Effector memory CD8-positive, alpha-beta T cell (primary cell): ENCODE data around the gene ERICH4.
A peak's percentile ranks its signal among the peaks of the same experiment; 100 is the strongest.
"Not testable (repeated sequence)": the region's sequence is repeated elsewhere in the genome, so short reads cannot be mapped to it uniquely, and the experiment has no call there.

Experiments used
- ATAC-seq: fragments of 150-1000 bp; cut with Tn5 transposase; replicated peaks from 2 replicates; pipeline ENCODE4 v1.10.0; 2021; ENCODE audit warnings: mild to moderate bottlenecking, moderate library complexity
- DNase-seq, 3 experiments: peaks; one replicate each; pipeline ENCODE4 v3.0.0; 2021
- H3K27ac Mint-ChIP-seq, 2 donors: one replicate each; pipeline ENCODE4 v1.8.0; 2022; ENCODE audit warnings: mild to moderate bottlenecking in 2 of 2, mixed read lengths in 2 of 2, moderate library complexity in 2 of 2
- H3K27me3 Mint-ChIP-seq, 2 donors: one replicate each; pipeline ENCODE4 v1.8.0; 2022; ENCODE audit warnings: mixed read lengths in 2 of 2
- H3K36me3 Mint-ChIP-seq: one replicate; pipeline ENCODE4 v1.8.0; 2022; ENCODE audit warnings: mild to moderate bottlenecking, moderate library complexity, mixed read lengths; ENCODE audit not compliant: insufficient read depth
- H3K4me1 Mint-ChIP-seq, 2 donors: one replicate each; pipeline ENCODE4 v1.8.0; 2022; ENCODE audit warnings: low read depth in 2 of 2, mixed read lengths in 2 of 2
- H3K4me3 Mint-ChIP-seq, 2 donors: one replicate each; pipeline ENCODE4 v1.8.0; 2022; ENCODE audit warnings: mild to moderate bottlenecking in 2 of 2, mixed read lengths in 2 of 2, moderate library complexity in 2 of 2
- H3K9me3 Mint-ChIP-seq, 2 donors: one replicate each; pipeline ENCODE4 v1.8.0; 2022; ENCODE audit warnings: mixed read lengths in 2 of 2

ERICH4 gene

GRCh38 chr19:41449865-41450178 lies 6.9 kb downstream of the ERICH4 start:
- DNase-seq = no peak
- no peaks in the 10 kb centered on the region for H3K9me3 Mint-ChIP-seq
- H3K27ac Mint-ChIP-seq = peak overlapping the region in 1 of 2 donors; percentile 47
- peaks cover 3% of the 10 kb centered on the region for H3K36me3 Mint-ChIP-seq
- H3K4me1 Mint-ChIP-seq = peaks cover 9 to 10% of the 10 kb centered on the region in 2 donors
- no peak overlapping the region for H3K4me3 Mint-ChIP-seq
- ATAC-seq = no peak
- H3K27me3 Mint-ChIP-seq = peaks cover 19 to 45% of the 10 kb centered on the region in 2 donors

GRCh38 chr19:41452584-41453275 lies 9.8 kb downstream of the ERICH4 start:
- no peak for ATAC-seq
- Mint-ChIP-seq H3K9me3 (no peaks in the 10 kb centered on the region), H3K4me1 (peaks cover 12 to 14% of the 10 kb centered on the region in 2 donors)

GRCh38 chr19:41455936-41456335 lies 13.0 kb downstream of the ERICH4 start:
- ATAC-seq (no peak), DNase-seq (no peak)
- H3K36me3 Mint-ChIP-seq = no peaks in the 10 kb centered on the region
- peaks cover 3 to 5% of the 10 kb centered on the region in 2 donors for H3K4me1 Mint-ChIP-seq
- no peaks in the 10 kb centered on the region for H3K9me3 Mint-ChIP-seq
- peaks cover 23 to 48% of the 10 kb centered on the region in 2 donors for H3K27me3 Mint-ChIP-seq
- no peak overlapping the region for H3K4me3 Mint-ChIP-seq
- H3K27ac Mint-ChIP-seq = no peak overlapping the region

More at GRCh38 chr19:41452584-41453275, 9.8 kb downstream of the ERICH4 start:
- H3K27me3 Mint-ChIP-seq = peaks cover 18 to 36% of the 10 kb centered on the region in 2 donors
- peaks cover 3% of the 10 kb centered on the region for H3K36me3 Mint-ChIP-seq
- H3K27ac Mint-ChIP-seq = no peak overlapping the region
- no peak for DNase-seq
- no peak overlapping the region for H3K4me3 Mint-ChIP-seq

- Mint-ChIP-seq H3K36me3 (no peaks in the 10 kb centered on the region), H3K27ac (no peak overlapping the region), H3K9me3 (no peaks in the 10 kb centered on the region), H3K4me3 (no peak overlapping the region), H3K27me3 (peaks cover 28 to 53% of the 10 kb centered on the region in 2 donors), H3K4me1 (peaks cover 3 to 5% of the 10 kb centered on the region in 2 donors)
- ATAC-seq (no peak), DNase-seq (no peak)
These were observed 13.5 kb downstream of the ERICH4 start for GRCh38 chr19:41456342-41456918.

GRCh38 chr19:41457241-41457640 lies 14.3 kb downstream of the ERICH4 start:
- peak; percentile 66 for ATAC-seq
- Mint-ChIP-seq H3K9me3 (no peaks in the 10 kb centered on the region), H3K4me1 (peaks cover 3 to 5% of the 10 kb centered on the region in 2 donors), H3K27me3 (peaks cover 33 to 61% of the 10 kb centered on the region in 2 donors), H3K4me3 (no peak overlapping the region), H3K36me3 (no peaks in the 10 kb centered on the region), H3K27ac (no peak overlapping the region)
- DNase-seq = no peak

GRCh38 chr19:41462497-41462896 lies 19.5 kb downstream of the ERICH4 start:
- ATAC-seq = no peak
- Mint-ChIP-seq H3K4me3 (no peak overlapping the region), H3K4me1 (peaks cover 0 to 9% of the 10 kb centered on the region in 2 donors), H3K27me3 (peaks cover 73 to 95% of the 10 kb centered on the region in 2 donors), H3K36me3 (no peaks in the 10 kb centered on the region), H3K27ac (no peak overlapping the region), H3K9me3 (no peaks in the 10 kb centered on the region)
- DNase-seq = no peak

- H3K9me3 Mint-ChIP-seq, DNase-seq, H3K4me1 Mint-ChIP-seq, ATAC-seq, H3K36me3 Mint-ChIP-seq: not testable (repeated sequence)
- peak overlapping the region; percentile 7 to 14 for H3K27ac Mint-ChIP-seq
- peak overlapping the region; percentile 46 to 50 for H3K4me3 Mint-ChIP-seq
- H3K27me3 Mint-ChIP-seq = peaks cover 84 to 98% of the 10 kb centered on the region in 2 donors
These were observed 20.6 kb downstream of the ERICH4 start for GRCh38 chr19:41463257-41464256.

- Mint-ChIP-seq H3K4me3 (no peak overlapping the region), H3K36me3 (no peaks in the 10 kb centered on the region), H3K27ac (no peak overlapping the region), H3K9me3 (no peaks in the 10 kb centered on the region), H3K27me3 (peaks cover 69 to 83% of the 10 kb centered on the region in 2 donors), H3K4me1 (no peaks in the 10 kb centered on the region)
- no peak for ATAC-seq
- DNase-seq = no peak
These were observed 33.6 kb downstream of the ERICH4 start for GRCh38 chr19:41476583-41476982.

GRCh38 chr19:41478171-41478570 lies 35.2 kb downstream of the ERICH4 start:
- DNase-seq (no peak), ATAC-seq (no peak)
- Mint-ChIP-seq H3K9me3 (no peaks in the 10 kb centered on the region), H3K27me3 (peaks cover 67 to 83% of the 10 kb centered on the region in 2 donors), H3K4me1 (no peaks in the 10 kb centered on the region), H3K27ac (no peak overlapping the region), H3K36me3 (no peaks in the 10 kb centered on the region), H3K4me3 (no peak overlapping the region)

GRCh38 chr19:41478875-41479756 lies 36.2 kb downstream of the ERICH4 start:
- ATAC-seq (no peak), DNase-seq (no peak)
- Mint-ChIP-seq H3K9me3 (no peaks in the 10 kb centered on the region), H3K36me3 (no peaks in the 10 kb centered on the region), H3K27me3 (peaks cover 67 to 85% of the 10 kb centered on the region in 2 donors), H3K4me1 (no peaks in the 10 kb centered on the region), H3K4me3 (no peak overlapping the region), H3K27ac (no peak overlapping the region)

- DNase-seq (no peak), ATAC-seq (no peak)
- H3K36me3 Mint-ChIP-seq = no peaks in the 10 kb centered on the region
- H3K27ac Mint-ChIP-seq = no peak overlapping the region
- no peak overlapping the region for H3K4me3 Mint-ChIP-seq
- no peaks in the 10 kb centered on the region for H3K4me1 Mint-ChIP-seq
- H3K9me3 Mint-ChIP-seq = no peaks in the 10 kb centered on the region
- H3K27me3 Mint-ChIP-seq = peaks cover 71 to 86% of the 10 kb centered on the region in 2 donors
These were observed 36.8 kb downstream of the ERICH4 start for GRCh38 chr19:41479757-41480191.

- Mint-ChIP-seq H3K9me3 (no peaks in the 10 kb centered on the region), H3K36me3 (no peaks in the 10 kb centered on the region), H3K27me3 (peaks cover 75 to 88% of the 10 kb centered on the region in 2 donors), H3K4me3 (no peak overlapping the region), H3K27ac (no peak overlapping the region), H3K4me1 (no peaks in the 10 kb centered on the region)
- ATAC-seq (no peak), DNase-seq (no peak)
These were observed 37.4 kb downstream of the ERICH4 start for GRCh38 chr19:41480336-41480735.

GRCh38 chr19:41484822-41485221 lies 41.9 kb downstream of the ERICH4 start:
- Mint-ChIP-seq H3K27ac (no peak overlapping the region), H3K27me3 (peaks cover 74 to 88% of the 10 kb centered on the region in 2 donors), H3K4me3 (no peak overlapping the region), H3K9me3 (no peaks in the 10 kb centered on the region), H3K4me1 (no peaks in the 10 kb centered on the region), H3K36me3 (no peaks in the 10 kb centered on the region)
- no peak for DNase-seq
- no peak for ATAC-seq
